ENCODE results near the gene NGRN. TPM values are rescaled to one million over a fixed set of nuclear protein-coding genes. Genes with fewer than 3 reads are reported as not detected.
"Not testable (repeated sequence)": the region's sequence is repeated elsewhere in the genome, so short reads cannot be mapped to it uniquely, and the experiment has no call there.

Gene NGRN
- total RNA-seq, 1 experiment from 2014 or later = 57.4 TPM

DNA sequence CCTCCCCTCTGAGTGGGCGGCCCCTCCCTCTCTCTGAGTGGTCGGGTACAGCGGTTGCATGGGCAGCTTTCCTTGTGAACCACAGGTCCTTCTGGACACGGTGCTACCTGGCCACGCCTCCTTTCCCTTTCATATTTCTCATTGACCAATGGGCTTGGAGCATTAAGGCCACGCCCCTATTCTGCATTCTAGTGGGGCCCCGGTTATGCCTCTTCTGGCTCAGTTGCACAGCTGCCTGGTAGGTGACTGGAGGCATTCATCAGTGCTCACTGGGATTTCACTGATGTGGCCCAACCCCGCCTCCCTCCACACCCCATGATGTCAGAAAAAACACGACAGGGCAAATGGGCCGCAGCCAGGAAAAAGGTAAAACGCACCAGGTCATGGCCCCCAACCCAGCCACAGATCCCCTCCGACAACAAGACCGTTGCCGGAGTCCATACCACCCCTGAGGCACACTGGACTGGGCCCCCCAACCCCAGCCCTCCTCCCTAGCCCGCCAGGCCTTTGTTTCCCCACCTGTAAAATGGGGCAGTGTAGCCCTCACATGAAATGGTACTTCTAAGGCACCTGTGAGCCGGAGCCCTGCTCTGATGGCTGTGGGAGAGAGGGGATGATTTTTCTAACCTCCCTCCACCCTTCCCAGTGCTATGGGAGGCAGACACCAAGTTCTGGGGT lies 26.3 kb downstream of the NGRN start:
- Histone ChIP-seq H3F3A (ENCODE audit: insufficient read depth, low read depth) (peaks cover 6% of the 10 kb centered on the region; the same call in 1 of the 2 replicates), H3K27ac (no peak overlapping the region)
- DNase-seq = peak; percentile 15 to 47

DNA sequence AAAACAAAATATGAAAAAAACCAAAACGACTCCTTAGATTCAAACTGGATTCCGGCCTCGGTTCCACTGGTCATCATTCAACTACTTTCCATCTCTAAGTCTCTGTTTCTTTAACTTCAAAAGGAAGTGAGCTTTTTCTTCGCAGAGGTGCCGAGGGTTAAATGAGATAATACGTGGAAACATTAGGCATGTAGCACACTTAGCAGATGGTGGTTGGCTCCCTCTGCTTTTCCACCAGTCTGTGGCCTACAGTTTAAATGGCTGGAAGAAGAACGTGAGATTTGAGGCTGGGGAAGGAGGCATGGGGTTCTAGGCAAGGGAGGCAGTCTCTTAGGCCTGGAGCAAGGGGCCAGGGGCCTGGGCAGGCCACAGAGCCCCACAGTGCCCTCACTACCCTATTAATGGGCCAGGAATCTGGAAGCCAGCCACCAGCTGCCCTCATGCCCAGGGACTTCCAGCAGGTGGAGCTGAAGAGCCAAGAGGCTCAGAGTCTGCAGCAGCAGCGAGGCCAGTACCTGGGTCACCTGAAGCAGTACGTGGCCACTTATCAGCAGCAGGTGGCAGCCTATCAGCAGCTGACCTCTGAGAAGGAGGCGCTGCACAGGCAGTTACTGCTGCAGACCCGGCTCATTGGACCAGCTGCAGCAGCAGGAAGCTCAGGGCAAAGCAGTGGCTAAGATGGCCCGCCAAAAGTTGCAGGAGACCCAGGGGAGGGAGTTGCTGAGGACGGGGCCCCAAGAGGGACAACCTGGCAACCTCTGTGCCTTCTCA lies 27.8 kb downstream of the NGRN start:
- H3K4me2 ChIP-seq = peak overlapping the region; percentile 52; the same call in 1 of the 2 replicates
- not testable (repeated sequence) for H3K4me3 ChIP-seq; BruUV-seq (replicated peaks); H3K4me1 ChIP-seq (replicated peaks; ENCODE audit: insufficient read depth); H3K27me3 ChIP-seq (ENCODE audit: insufficient read depth, low read depth); H3K9me2 ChIP-seq (ENCODE audit: insufficient read depth); H3K79me2 ChIP-seq (ENCODE audit: low read depth); H2AFZ ChIP-seq; H3K9me3 ChIP-seq (ENCODE audit: insufficient read depth, low read depth); H4K20me1 ChIP-seq (ENCODE audit: insufficient read depth); H3K27ac ChIP-seq; H3F3A ChIP-seq (ENCODE audit: insufficient read depth, low read depth); H3K36me3 ChIP-seq (ENCODE audit: low read depth)
- DNase-seq = peak; percentile 88 to 92
- intact Hi-C loops (cut with micrococcal nuclease; ENCODE audit: unreplicated experiment) = loop anchor here (1.0 kb wide), 7 partner anchors 27 to 978 kb away; no protein-coding TSS in a partner anchor
- POLR2A ChIA-PET (ENCODE audit: unreplicated experiment) = interaction anchor here (0.7 kb wide), 1 partner anchor 341 kb away, joined by 5 read pairs; no protein-coding TSS in a partner anchor
- TF ChIP-seq, protein P1, sequence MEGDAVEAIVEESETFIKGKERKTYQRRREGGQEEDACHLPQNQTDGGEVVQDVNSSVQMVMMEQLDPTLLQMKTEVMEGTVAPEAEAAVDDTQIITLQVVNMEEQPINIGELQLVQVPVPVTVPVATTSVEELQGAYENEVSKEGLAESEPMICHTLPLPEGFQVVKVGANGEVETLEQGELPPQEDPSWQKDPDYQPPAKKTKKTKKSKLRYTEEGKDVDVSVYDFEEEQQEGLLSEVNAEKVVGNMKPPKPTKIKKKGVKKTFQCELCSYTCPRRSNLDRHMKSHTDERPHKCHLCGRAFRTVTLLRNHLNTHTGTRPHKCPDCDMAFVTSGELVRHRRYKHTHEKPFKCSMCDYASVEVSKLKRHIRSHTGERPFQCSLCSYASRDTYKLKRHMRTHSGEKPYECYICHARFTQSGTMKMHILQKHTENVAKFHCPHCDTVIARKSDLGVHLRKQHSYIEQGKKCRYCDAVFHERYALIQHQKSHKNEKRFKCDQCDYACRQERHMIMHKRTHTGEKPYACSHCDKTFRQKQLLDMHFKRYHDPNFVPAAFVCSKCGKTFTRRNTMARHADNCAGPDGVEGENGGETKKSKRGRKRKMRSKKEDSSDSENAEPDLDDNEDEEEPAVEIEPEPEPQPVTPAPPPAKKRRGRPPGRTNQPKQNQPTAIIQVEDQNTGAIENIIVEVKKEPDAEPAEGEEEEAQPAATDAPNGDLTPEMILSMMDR (conservative IDR thresholded peaks at IDR 0.05) = peak; percentile 90
- CTCF ChIA-PET = interaction anchor here (0.6 to 1.5 kb wide), 12 partner anchors 27 to 740 kb away, joined by 3 to 12 read pairs (median 4); partner anchors contain the start of genes BLM and HDDC3

More for the DNA sequence above, 26.3 kb downstream of the NGRN start:
- Histone ChIP-seq H3K27me3 (ENCODE audit: insufficient read depth, low read depth) (no peaks in the 10 kb centered on the region), H3K4me3 (no peak overlapping the region), H3K9me3 (ENCODE audit: insufficient read depth, low read depth) (no peaks in the 10 kb centered on the region), H3K36me3 (ENCODE audit: low read depth) (no peaks in the 10 kb centered on the region), H3K4me1 (replicated peaks; ENCODE audit: insufficient read depth) (peaks cover 4% of the 10 kb centered on the region; the same call in 1 of the 2 replicates), H2AFZ (no peak overlapping the region), H3K79me2 (ENCODE audit: low read depth) (no peaks in the 10 kb centered on the region), H3K4me2 (no peak overlapping the region), H4K20me1 (ENCODE audit: insufficient read depth) (no peaks in the 10 kb centered on the region), H3K9me2 (ENCODE audit: insufficient read depth) (no peaks in the 10 kb centered on the region)
- intact Hi-C loops (cut with micrococcal nuclease; ENCODE audit: unreplicated experiment) = no loop called here
- ChIA-PET POLR2A (ENCODE audit: unreplicated experiment) (no interaction called here), CTCF (interaction anchor here (0.6 to 1.2 kb wide), 4 partner anchors 53 to 252 kb away, joined by 3 to 4 read pairs (median 3); no protein-coding TSS in a partner anchor)
- no peak for TF ChIP-seq EZH2 (IDR thresholded peaks at IDR 0.05; ENCODE audit: low read depth)
- TF ChIP-seq, protein P1 (conservative IDR thresholded peaks at IDR 0.05) = no peak
- no TSS peak for BruUV-seq (replicated peaks)

DNA sequence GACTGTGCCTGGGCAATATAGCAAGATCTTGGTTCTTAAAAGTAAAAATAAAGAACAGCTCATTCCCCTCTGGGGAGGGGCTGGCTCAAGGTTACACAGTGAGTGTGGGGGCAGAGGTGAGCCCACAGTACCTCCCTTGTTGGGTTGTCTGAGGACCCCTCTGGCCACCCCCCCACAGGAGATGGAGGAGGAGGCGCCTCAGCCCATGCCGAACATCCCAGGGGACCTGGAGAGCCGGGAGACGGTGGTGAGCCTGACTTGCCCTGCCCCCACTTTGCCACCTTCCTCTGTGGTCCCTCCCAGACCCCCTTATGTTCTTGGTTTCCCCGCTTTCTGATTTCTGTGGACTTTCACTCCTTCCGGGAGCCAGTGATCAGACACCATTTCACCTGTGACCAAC lies 28.7 kb downstream of the NGRN start:
- CTCF ChIA-PET = interaction anchor here (0.6 to 1.5 kb wide), 6 partner anchors 188 to 739 kb away, joined by 3 to 6 read pairs (median 4); partner anchors contain the start of gene HDDC3
- POLR2A ChIA-PET (ENCODE audit: unreplicated experiment) = no interaction called here
- H3K4me2 ChIP-seq = no peak overlapping the region; the same call in 1 of the 2 replicates

More for the DNA sequence above, 28.7 kb downstream of the NGRN start:
- H3K79me2 ChIP-seq (ENCODE audit: low read depth) = no peaks in the 10 kb centered on the region
- H2AFZ ChIP-seq = no peak overlapping the region
- BruUV-seq (replicated peaks) = no TSS peak
- TF ChIP-seq, protein P1 (conservative IDR thresholded peaks at IDR 0.05) = no peak
- no peak for TF ChIP-seq EZH2 (IDR thresholded peaks at IDR 0.05; ENCODE audit: low read depth)
- intact Hi-C loops (cut with micrococcal nuclease; ENCODE audit: unreplicated experiment) = no loop called here
- H3K27me3 ChIP-seq (ENCODE audit: insufficient read depth, low read depth) = no peaks in the 10 kb centered on the region
- no peak for DNase-seq
- H3K9me2 ChIP-seq (ENCODE audit: insufficient read depth) = no peaks in the 10 kb centered on the region
- H3K4me1 ChIP-seq (replicated peaks; ENCODE audit: insufficient read depth) = peaks cover 4% of the 10 kb centered on the region; the same call in 1 of the 2 replicates
- no peaks in the 10 kb centered on the region for H3K36me3 ChIP-seq (ENCODE audit: low read depth)
- H3K9me3 ChIP-seq (ENCODE audit: insufficient read depth, low read depth) = no peaks in the 10 kb centered on the region
- H3K27ac ChIP-seq = no peak overlapping the region
- no peak overlapping the region for H3K4me3 ChIP-seq
- no peaks in the 10 kb centered on the region for H4K20me1 ChIP-seq (ENCODE audit: insufficient read depth)
- peaks cover 5% of the 10 kb centered on the region; the same call in 1 of the 2 replicates for H3F3A ChIP-seq (ENCODE audit: insufficient read depth, low read depth)
